HepG2 (cell line): Measurements from ENCODE around the gene VPS26A. TPM values are rescaled to one million over a fixed set of nuclear protein-coding genes. Genes with fewer than 3 reads are reported as not detected.

Experiments used
- ADNP ChIP-seq: sonication (generic); formaldehyde crosslinking; IDR thresholded peaks from 2 replicates; pipeline ENCODE4 v1.4.0; 2020; ENCODE audit warnings: missing genetic modification reagents
- CENPBD1 ChIP-seq: sonication (generic); formaldehyde crosslinking; IDR thresholded peaks from 2 replicates; pipeline ENCODE4 v1.8.0; 2022; ENCODE audit warnings: missing genetic modification reagents, low read depth, mild to moderate bottlenecking, borderline replicate concordance
- EED ChIP-seq: sonication (generic); formaldehyde crosslinking; IDR thresholded peaks from 2 replicates; pipeline ENCODE4 v1.5.0; 2020; ENCODE audit warnings: mild to moderate bottlenecking, missing genetic modification reagents
- HNF1B ChIP-seq: sonication (generic); formaldehyde crosslinking; IDR thresholded peaks from 2 replicates; pipeline ENCODE4 v1.5.1; 2020; ENCODE audit warnings: mild to moderate bottlenecking, moderate library complexity, missing genetic modification reagents
- KAT2B ChIP-seq: fragments of 150-350 bp; IDR thresholded peaks from 2 replicates; pipeline ENCODE4 v1.6.1; 2014; ENCODE audit warnings: low read depth, low read length, borderline replicate concordance
- KMT2B ChIP-seq: IDR thresholded peaks from 2 replicates; pipeline ENCODE4 v1.6.1; 2016; ENCODE audit warnings: missing genetic modification reagents, missing compliant biosample characterization
- NRL ChIP-seq: sonication (generic); formaldehyde crosslinking; IDR thresholded peaks from 2 replicates; pipeline ENCODE4 v1.5.0; 2020; ENCODE audit warnings: missing genetic modification reagents, mild to moderate bottlenecking, moderate library complexity, borderline replicate concordance
- POGZ ChIP-seq: sonication (generic); formaldehyde crosslinking; IDR thresholded peaks from 2 replicates; pipeline ENCODE4 v1.4.0; 2020; ENCODE audit warnings: mild to moderate bottlenecking, missing genetic modification reagents
- SALL1 ChIP-seq: sonication (generic); formaldehyde crosslinking; IDR thresholded peaks from 2 replicates; pipeline ENCODE4 v1.8.0; 2022; ENCODE audit warnings: mild to moderate bottlenecking, missing genetic modification reagents
- SOX5 ChIP-seq: IDR thresholded peaks from 2 replicates; pipeline ENCODE4 v1.6.1; 2016; ENCODE audit warnings: borderline replicate concordance
- ZBTB2 ChIP-seq: sonication (generic); formaldehyde crosslinking; IDR thresholded peaks from 2 replicates; pipeline ENCODE4 v1.8.0; 2022; ENCODE audit warnings: low read depth, missing genetic modification reagents
- ZBTB7A ChIP-seq: sonication (generic); formaldehyde crosslinking; IDR thresholded peaks from 2 replicates; pipeline ENCODE4 v1.8.0; 2022; ENCODE audit warnings: mild to moderate bottlenecking, missing genetic modification reagents
- ZNF160 ChIP-seq: sonication (generic); formaldehyde crosslinking; IDR thresholded peaks from 2 replicates; pipeline ENCODE4 v1.8.0; 2022; ENCODE audit warnings: mild to moderate bottlenecking, inconsistent platforms, missing genetic modification reagents
- ZNF274 ChIP-seq: sonication (generic); formaldehyde crosslinking; IDR thresholded peaks from 2 replicates; pipeline ENCODE4 v1.5.1; 2020; ENCODE audit warnings: mild to moderate bottlenecking, missing genetic modification reagents
- ZNF343 ChIP-seq: sonication (generic); formaldehyde crosslinking; IDR thresholded peaks from 2 replicates; pipeline ENCODE4 v1.4.0; 2020; ENCODE audit warnings: mild to moderate bottlenecking, missing genetic modification reagents
- ZNF513 ChIP-seq: sonication (generic); formaldehyde crosslinking; conservative IDR thresholded peaks from 2 replicates; pipeline ENCODE4 v1.5.0; 2020; ENCODE audit warnings: missing genetic modification reagents
- ZNF782 ChIP-seq: sonication (generic); formaldehyde crosslinking; IDR thresholded peaks from 2 replicates; pipeline ENCODE4 v1.4.0; 2020; ENCODE audit warnings: missing genetic modification reagents, mild to moderate bottlenecking, borderline replicate concordance
- ZNF790 ChIP-seq: sonication (generic); formaldehyde crosslinking; IDR thresholded peaks from 2 replicates; pipeline ENCODE4 v1.8.0; 2022; ENCODE audit warnings: missing genetic modification reagents, mild to moderate bottlenecking, borderline replicate concordance
- ZNF878 ChIP-seq: sonication (generic); formaldehyde crosslinking; IDR thresholded peaks from 2 replicates; pipeline ENCODE4 v1.8.1; 2023; ENCODE audit warnings: mild to moderate bottlenecking, missing genetic modification reagents, moderate library complexity
- ZSCAN5A ChIP-seq: sonication (generic); formaldehyde crosslinking; IDR thresholded peaks from 2 replicates; pipeline ENCODE4 v1.8.0; 2022; ENCODE audit warnings: mild to moderate bottlenecking, missing genetic modification reagents, borderline replicate concordance
- polyA plus RNA-seq, 8 experiments: library from polyadenylated mRNA; depleted of rRNA in 3 of 8; stranded (reverse) in 7 of 8; unstranded in 1 of 8; fragments of >200 nt; fragmentation: Illumina TruSeq in 4 of 8; extraction: Trizol in 4 of 8; gene quantifications; 2 replicates each; pipeline versions ENCODE4 v1.2.1 to v1.2.3, GENCODE V29; 2011 to 2016; ENCODE audit warnings: low read depth in 4 of 8, missing spikeins in 1 of 8, mixed read lengths in 1 of 8; ENCODE audit not compliant: insufficient read depth in 1 of 8
- total RNA-seq, 5 experiments: library from RNA; depleted of rRNA; stranded (reverse); fragments of >200 nt; fragmentation: Illumina TruSeq; extraction: Trizol; gene quantifications; 2 replicates each; pipeline ENCODE4 v1.2.3, GENCODE V29; 2016; ENCODE audit warnings: low read depth in 1 of 5

VPS26A gene
- total and polyA plus RNA-seq, 2 of the 13 experiments (the other 11 are each of a cell fraction or from before 2014, with no cell fraction given) = 12.9 to 32.6 TPM

GRCh38 chr10:69123747-69124562 lies at the start of gene VPS26A (continued):
- TF ChIP-seq HNF1B (CRISPR knock-in tag) (no peak; the same call in none of the 2 replicates), NRL (CRISPR knock-in tag) (no peak; the same call in 1 of the 2 replicates), SOX5 (peak; percentile 39), EED (CRISPR knock-in tag) (no peak), ZBTB7A (CRISPR knock-in tag) (no peak), KMT2B (CRISPR knock-in tag) (peak; percentile 46), POGZ (peak; percentile 61; the same call in 1 of the 2 replicates), ZNF790 (no peak), ZBTB2 (CRISPR knock-in tag) (no peak), ZSCAN5A (0 out of 2 replicates have a peak, but pooled peaks have one; percentile 69), ZNF343 (CRISPR knock-in tag) (0 out of 2 replicates have a peak, but pooled peaks have one; percentile 50), ZNF274 (CRISPR knock-in tag) (no peak), CENPBD1 (CRISPR knock-in tag) (no peak; the same call in 1 of the 2 replicates), KAT2B (no peak), ZNF782 (CRISPR knock-in tag) (no peak; the same call in 1 of the 2 replicates), ZNF513 (CRISPR knock-in tag) (no peak), SALL1 (CRISPR knock-in tag) (peak; percentile 69; the same call in 1 of the 2 replicates), ZNF160 (CRISPR knock-in tag) (no peak), ADNP (CRISPR knock-in tag) (no peak), ZNF878 (CRISPR knock-in tag) (peak; percentile 60; the same call in 1 of the 2 replicates)
